ENCODE results near the gene SH3BGR.

GRCh38 chr21:39562791-39563770, 111.3 kb downstream of the SH3BGR start:
- no peak for TF ChIP-seq BHLHE40 (IDR thresholded peaks at IDR 0.05; ENCODE audit: borderline replicate concordance)
- no peak for TF ChIP-seq NFRKB (IDR thresholded peaks at IDR 0.05)
- TF ChIP-seq SP1 (IDR thresholded peaks at IDR 0.05) = no peak

Data from HEK293T (cell line).